Mucosa of descending colon (tissue), 3 donors: ENCODE measurements around the gene SRMS. TPM values are rescaled to one million over a fixed set of nuclear protein-coding genes. Genes with fewer than 3 reads are reported as not detected.
A peak's percentile ranks its signal among the peaks of the same experiment; 100 is the strongest.

Source experiments
- ATAC-seq: fragments of 200-7000 bp; cut with Tn5 transposase; one replicate; pipeline ENCODE4 v1.9.1; 2020; ENCODE audit warnings: mild to moderate bottlenecking, moderate library complexity
- DNase-seq, 3 donors: peaks; one replicate each; pipeline ENCODE4 v3.0.0-alpha.2; 2020
- H3K36me3 ChIP-seq: fragments of 200-600 bp; one replicate; pipeline ENCODE4 v1.8.0; 2021; ENCODE audit warnings: low read depth, mild to moderate bottlenecking
- H3K4me1 ChIP-seq: fragments of 200-600 bp; one replicate; pipeline ENCODE4 v1.8.0; 2021; ENCODE audit warnings: low read depth, mild to moderate bottlenecking
- H3K4me3 ChIP-seq: fragments of 200-600 bp; one replicate; pipeline ENCODE4 v1.8.0; 2021; ENCODE audit warnings: mild to moderate bottlenecking
- H3K9me3 ChIP-seq: fragments of 200-600 bp; one replicate; pipeline ENCODE4 v1.8.0; 2021; ENCODE audit warnings: mild to moderate bottlenecking
- intact Hi-C, 2 donors: fragments of 100-400 bp; cut with DNase I in 1 of 2; cut with micrococcal nuclease in 1 of 2; formaldehyde crosslinking; loops; one replicate each; pipeline versions ENCODE4 v1.11.0 to v1.11.1; 2022; cut with DNase I, micrococcal nuclease
- total RNA-seq, 3 donors: library from RNA; stranded (reverse); fragmentation: NEBNext Ultra II Directional in 2 of 3; extraction: Animal tissue kit (Norgen Biotek cat#: 25700) in 2 of 3; gene quantifications; one replicate each; pipeline versions ENCODE4 v1.2.1 to v1.2.4, GENCODE V29; 2021 to 2023
- TF ChIP-seq, protein P1 (sequence below): fragments of 200-600 bp; IDR thresholded peaks from one replicate; pipeline ENCODE4 v1.8.0; 2022; ENCODE audit warnings: antibody characterized with exemption, mild to moderate bottlenecking
- donor health status: DM: no; HTN: no; CAD: no; lungs with moderate emphysema.
- donor health status: DM: no; HTN: no; CAD: no.
- donor health status: DM: no; HTN: yes; CAD: no.

The SRMS gene
- total RNA-seq, 3 donors from 2014 or later = 0.25 to 0.52 (median 0.27) TPM

DNA sequence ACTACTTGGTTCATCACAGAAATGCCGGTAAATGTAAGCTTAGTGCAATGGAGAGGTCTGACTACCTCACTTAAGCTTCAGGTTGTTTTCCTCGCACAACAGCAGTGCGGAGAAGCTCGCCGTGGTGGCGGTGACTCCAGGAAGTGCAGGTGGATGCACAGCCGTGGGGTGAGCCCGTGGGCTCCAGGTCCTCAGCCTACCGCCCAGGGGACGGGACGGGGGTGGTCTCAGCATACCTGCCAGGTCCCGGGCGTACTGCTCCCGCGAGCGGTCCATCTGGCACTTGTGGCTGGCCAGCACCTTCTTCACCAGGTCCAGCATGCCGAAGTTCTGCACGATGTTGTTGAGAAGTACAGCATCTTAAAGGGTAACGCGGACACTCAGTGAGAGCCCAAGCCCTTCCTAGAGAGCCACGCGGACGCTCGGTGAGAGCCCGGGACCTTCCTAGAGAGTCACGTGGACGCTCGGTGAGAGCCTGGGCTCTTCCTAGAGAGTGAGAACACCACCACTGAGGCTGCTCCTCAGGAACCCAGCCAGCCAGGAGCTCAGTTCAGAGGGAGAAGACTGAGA is 44.3 kb upstream of the SRMS start:
- Histone ChIP-seq H3K9me3 (no peaks in the 10 kb centered on the region), H3K36me3 (peaks cover 3% of the 10 kb centered on the region), H3K4me1 (no peaks in the 10 kb centered on the region), H3K4me3 (no peak overlapping the region)
- intact Hi-C loops = no loop called here
- TF ChIP-seq, protein P1, sequence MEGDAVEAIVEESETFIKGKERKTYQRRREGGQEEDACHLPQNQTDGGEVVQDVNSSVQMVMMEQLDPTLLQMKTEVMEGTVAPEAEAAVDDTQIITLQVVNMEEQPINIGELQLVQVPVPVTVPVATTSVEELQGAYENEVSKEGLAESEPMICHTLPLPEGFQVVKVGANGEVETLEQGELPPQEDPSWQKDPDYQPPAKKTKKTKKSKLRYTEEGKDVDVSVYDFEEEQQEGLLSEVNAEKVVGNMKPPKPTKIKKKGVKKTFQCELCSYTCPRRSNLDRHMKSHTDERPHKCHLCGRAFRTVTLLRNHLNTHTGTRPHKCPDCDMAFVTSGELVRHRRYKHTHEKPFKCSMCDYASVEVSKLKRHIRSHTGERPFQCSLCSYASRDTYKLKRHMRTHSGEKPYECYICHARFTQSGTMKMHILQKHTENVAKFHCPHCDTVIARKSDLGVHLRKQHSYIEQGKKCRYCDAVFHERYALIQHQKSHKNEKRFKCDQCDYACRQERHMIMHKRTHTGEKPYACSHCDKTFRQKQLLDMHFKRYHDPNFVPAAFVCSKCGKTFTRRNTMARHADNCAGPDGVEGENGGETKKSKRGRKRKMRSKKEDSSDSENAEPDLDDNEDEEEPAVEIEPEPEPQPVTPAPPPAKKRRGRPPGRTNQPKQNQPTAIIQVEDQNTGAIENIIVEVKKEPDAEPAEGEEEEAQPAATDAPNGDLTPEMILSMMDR = no peak
- no peak for ATAC-seq
- DNase-seq = peak in 1 of 3 donors; percentile 35

DNA sequence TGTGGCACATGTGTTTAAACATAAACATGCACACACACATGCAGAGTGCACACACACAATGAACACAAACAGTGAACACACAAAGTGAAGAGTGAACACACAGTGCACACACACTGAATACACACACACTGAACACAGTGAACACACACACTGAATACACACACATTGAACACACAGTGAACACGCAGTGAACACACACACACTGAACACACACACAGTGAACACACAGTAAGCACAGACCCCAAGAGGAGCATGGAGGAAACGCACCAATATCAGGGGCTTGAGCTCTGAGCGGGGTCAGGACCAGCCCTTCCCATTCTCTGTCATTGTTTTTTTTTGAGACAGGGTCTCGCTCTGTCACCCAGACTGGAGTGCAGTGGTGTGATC is 43.6 kb upstream of the SRMS start:
- H3K4me3 ChIP-seq = no peak overlapping the region
- peaks cover 3% of the 10 kb centered on the region for H3K36me3 ChIP-seq
- DNase-seq (no peak), ATAC-seq (no peak)
- H3K9me3 ChIP-seq = no peaks in the 10 kb centered on the region
- intact Hi-C loops = no loop called here
- TF ChIP-seq, protein P1 = no peak
- no peaks in the 10 kb centered on the region for H3K4me1 ChIP-seq

DNA sequence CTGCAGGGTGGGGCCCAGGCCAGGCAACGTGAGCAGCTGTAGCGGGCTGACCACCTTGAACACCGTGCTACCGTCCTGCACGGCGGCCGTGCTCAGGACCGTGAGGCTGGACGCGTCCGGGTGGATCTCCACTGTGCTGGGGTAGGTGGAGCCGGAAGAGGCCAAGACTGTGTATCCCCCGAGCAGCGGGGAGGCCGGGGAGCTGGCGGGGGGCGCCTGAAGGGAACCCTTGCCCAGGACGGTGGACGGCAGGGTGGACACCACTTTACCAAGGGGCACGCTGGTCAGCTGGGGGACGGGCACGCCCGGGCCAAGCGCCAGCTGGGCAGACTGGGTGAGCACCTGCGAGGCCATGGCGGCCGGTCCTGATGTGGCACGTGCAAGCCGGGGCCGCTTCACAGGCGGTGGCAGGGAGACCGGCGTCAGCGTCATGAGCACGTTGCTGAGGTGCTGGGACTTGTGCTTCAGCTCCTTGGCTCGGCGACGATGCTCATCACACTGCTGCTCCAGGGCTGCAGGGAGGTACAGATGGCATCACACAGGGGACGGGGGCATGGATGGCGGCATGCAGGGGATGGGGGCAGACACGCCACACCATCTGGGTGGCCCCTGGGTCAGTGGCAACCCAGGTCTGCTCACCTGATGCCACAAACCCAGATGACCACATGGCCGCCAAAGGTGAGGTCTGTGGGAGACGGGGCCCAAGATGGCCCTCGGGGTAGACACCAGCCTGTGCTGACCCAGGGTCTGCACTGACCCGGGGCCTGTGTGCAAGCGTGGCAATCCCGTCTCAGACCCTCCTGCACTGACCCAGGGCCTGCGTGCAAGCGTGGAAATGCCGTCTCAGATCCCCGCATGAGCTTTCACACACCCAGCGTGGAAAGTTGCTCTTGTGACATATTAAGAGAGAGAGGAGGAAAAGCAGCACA is 42.9 kb upstream of the SRMS start:
- peaks cover 3% of the 10 kb centered on the region for H3K36me3 ChIP-seq
- intact Hi-C loops = no loop called here
- DNase-seq = peak in 1 of 3 donors; percentile 45
- TF ChIP-seq, protein P1 = no peak
- ATAC-seq = no peak
- H3K4me1 ChIP-seq = no peaks in the 10 kb centered on the region
- H3K9me3 ChIP-seq = no peaks in the 10 kb centered on the region
- no peak overlapping the region for H3K4me3 ChIP-seq

DNA sequence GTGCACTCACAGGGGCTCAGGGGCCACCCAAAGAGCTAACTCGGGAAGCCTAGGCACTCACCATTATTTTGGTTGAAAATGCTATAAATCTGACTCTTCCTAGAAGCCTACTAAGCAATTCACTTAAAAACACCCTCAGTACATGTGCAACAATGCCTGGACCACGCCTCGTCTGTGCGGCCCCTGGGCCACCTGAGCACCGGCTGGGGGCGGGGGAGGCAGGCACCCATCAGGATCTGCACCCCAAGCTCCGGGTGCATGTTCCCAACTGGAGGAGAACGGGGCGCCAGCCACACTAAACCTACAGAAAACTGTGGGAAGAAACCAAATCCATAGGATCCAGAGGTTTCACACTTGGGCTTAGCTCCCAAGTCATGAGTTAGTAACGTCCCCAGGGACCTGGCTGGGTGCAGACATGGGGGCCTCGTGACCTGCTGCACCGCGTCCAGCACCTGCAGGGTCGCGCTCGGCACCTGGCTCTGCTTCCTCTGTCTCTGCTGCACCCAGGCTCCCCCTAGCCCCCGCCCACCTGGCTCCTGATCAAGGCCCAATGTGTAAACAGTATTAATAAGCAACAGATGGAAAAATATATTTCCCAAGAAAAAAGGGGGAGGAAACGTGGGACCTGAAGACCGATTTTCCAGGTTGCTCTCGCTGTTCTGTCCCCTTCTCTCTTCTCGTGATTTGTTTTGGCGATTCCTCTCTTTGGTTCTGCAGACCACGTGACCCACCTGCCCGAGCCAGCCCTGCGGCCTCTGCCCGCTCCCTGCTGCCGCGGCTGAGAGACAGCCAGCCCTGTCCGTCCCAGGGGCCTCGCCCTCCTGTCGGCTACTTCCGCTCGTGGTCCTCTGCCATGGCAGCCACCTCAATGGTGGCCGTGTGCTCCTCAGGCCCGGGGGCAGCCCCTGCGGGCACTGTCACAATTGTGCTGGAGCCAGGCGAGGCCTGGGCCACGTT is 42.0 kb upstream of the SRMS start:
- H3K4me3 ChIP-seq = no peak overlapping the region
- intact Hi-C loops = no loop called here
- no peaks in the 10 kb centered on the region for H3K9me3 ChIP-seq
- peaks cover 3% of the 10 kb centered on the region for H3K36me3 ChIP-seq
- TF ChIP-seq, protein P1 = no peak
- no peaks in the 10 kb centered on the region for H3K4me1 ChIP-seq
- ATAC-seq (no peak), DNase-seq (peak in 1 of 3 donors; percentile 27)

DNA sequence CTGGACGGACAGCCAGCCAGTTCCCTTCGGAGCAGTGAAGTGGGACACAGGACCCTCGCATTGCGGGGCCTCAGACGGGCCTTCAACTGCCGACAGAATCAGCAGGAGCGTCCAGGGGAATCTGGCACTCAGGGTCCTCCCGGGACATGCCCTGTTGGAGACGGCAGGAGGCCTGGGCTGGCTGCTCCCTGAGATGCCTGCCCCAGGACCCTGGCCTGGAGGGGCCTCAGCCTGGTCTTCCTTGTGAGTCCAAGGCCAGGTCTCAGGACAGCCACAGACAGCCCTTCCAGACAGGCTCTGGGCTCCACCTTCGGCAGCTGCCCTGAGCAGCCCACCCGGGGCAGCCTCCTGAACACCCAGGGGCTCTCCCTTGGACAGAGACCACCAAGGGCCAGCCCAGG is 41.1 kb upstream of the SRMS start:
- Histone ChIP-seq H3K4me3 (no peak overlapping the region), H3K4me1 (no peaks in the 10 kb centered on the region), H3K36me3 (peaks cover 3% of the 10 kb centered on the region), H3K9me3 (no peaks in the 10 kb centered on the region)
- ATAC-seq (no peak), DNase-seq (peak in 1 of 3 donors; percentile 41)
- TF ChIP-seq, protein P1 = no peak
- intact Hi-C loops = no loop called here
